Measurements from ENCODE around the gene KLHL15. TPM values are rescaled to one million over a fixed set of nuclear protein-coding genes. Genes with fewer than 3 reads are reported as not detected.

Gene KLHL15
- polyA plus RNA-seq, 1 of the 3 experiments (the other 2 are of a cell fraction) = 2.4 TPM

DNA sequence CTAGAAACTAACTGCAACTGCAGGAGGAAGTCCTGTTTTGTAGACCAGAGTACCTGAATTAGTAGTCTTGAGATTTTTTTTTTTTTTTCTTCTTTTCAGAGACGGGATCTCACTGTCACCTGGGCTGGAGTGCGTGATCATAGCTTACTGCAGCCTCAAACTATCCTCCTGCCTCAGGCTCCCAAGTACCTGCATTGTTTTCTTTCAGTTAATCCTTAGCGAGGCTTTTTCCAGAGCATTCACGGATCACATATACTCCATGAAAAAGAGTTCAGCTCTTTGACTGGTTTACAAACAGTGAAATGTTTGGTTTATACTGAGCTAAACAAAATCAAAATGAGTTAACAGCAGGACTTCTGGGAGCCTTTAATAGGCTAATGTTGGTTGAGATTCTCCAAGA is 45.8 kb downstream of the KLHL15 start:
- DNase-seq = no peak
- ChIA-PET POLR2A (no interaction called here), CTCF (interaction anchor here (0.7 to 0.8 kb wide), 2 partner anchors 25 to 73 kb away, joined by 3 read pairs; no protein-coding TSS in a partner anchor)
- Histone ChIP-seq H2AFZ (ENCODE audit: low read depth) (no peak overlapping the region), H3K36me3 (replicated peaks in 1 of 2; ENCODE audit: control insufficient read depth in 1 of 2, insufficient read depth in 2 of 2, low read length in 1 of 2) (peaks cover 5 to 6% of the 10 kb centered on the region in 2 experiments), H3K9ac (no peak overlapping the region), H3K79me2 (ENCODE audit: insufficient read depth) (peaks cover 7% of the 10 kb centered on the region; the same call in 1 of the 2 replicates), H3F3A (replicated peaks; ENCODE audit: insufficient read depth) (no peaks in the 10 kb centered on the region), H3K4me2 (no peak overlapping the region), H3K4me3 (ENCODE audit: low read depth in 2 of 2, low read length in 1 of 2) (no peak overlapping the region), H3K4me1 (ENCODE audit: control insufficient read depth in 1 of 2, insufficient read depth in 2 of 2, low read depth in 1 of 2, low read length in 1 of 2) (no peaks in the 10 kb centered on the region; a peak in 1 of 4 replicates), H3K27ac (ENCODE audit: low read depth in 2 of 2, low read length in 1 of 2) (no peak overlapping the region), H3K27me3 (ENCODE audit: insufficient read depth) (no peaks in the 10 kb centered on the region; the same call in 1 of the 2 replicates), H4K20me1 (ENCODE audit: insufficient read depth) (no peaks in the 10 kb centered on the region), H3K9me3 (no peaks in the 10 kb centered on the region), H3K9me2 (no peaks in the 10 kb centered on the region)
- 46% methylated on average over 4 of the region's 4 CpGs for WGBS (ENCODE audit: low lambda C conversion rate)
- TF ChIP-seq JUND (IDR thresholded peaks at IDR 0.05) = no peak
- TF ChIP-seq, protein P1, sequence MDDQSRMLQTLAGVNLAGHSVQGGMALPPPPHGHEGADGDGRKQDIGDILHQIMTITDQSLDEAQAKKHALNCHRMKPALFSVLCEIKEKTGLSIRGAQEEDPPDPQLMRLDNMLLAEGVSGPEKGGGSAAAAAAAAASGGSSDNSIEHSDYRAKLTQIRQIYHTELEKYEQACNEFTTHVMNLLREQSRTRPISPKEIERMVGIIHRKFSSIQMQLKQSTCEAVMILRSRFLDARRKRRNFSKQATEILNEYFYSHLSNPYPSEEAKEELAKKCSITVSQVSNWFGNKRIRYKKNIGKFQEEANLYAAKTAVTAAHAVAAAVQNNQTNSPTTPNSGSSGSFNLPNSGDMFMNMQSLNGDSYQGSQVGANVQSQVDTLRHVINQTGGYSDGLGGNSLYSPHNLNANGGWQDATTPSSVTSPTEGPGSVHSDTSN (IDR thresholded peaks at IDR 0.05) = no peak
- no peak for TF ChIP-seq EP300 (IDR thresholded peaks at IDR 0.05; ENCODE audit: borderline replicate concordance in 1 of 2, low read depth in 1 of 2, low read length in 1 of 2)
- TF ChIP-seq, protein P2, sequence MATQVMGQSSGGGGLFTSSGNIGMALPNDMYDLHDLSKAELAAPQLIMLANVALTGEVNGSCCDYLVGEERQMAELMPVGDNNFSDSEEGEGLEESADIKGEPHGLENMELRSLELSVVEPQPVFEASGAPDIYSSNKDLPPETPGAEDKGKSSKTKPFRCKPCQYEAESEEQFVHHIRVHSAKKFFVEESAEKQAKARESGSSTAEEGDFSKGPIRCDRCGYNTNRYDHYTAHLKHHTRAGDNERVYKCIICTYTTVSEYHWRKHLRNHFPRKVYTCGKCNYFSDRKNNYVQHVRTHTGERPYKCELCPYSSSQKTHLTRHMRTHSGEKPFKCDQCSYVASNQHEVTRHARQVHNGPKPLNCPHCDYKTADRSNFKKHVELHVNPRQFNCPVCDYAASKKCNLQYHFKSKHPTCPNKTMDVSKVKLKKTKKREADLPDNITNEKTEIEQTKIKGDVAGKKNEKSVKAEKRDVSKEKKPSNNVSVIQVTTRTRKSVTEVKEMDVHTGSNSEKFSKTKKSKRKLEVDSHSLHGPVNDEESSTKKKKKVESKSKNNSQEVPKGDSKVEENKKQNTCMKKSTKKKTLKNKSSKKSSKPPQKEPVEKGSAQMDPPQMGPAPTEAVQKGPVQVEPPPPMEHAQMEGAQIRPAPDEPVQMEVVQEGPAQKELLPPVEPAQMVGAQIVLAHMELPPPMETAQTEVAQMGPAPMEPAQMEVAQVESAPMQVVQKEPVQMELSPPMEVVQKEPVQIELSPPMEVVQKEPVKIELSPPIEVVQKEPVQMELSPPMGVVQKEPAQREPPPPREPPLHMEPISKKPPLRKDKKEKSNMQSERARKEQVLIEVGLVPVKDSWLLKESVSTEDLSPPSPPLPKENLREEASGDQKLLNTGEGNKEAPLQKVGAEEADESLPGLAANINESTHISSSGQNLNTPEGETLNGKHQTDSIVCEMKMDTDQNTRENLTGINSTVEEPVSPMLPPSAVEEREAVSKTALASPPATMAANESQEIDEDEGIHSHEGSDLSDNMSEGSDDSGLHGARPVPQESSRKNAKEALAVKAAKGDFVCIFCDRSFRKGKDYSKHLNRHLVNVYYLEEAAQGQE (IDR thresholded peaks at IDR 0.05; ENCODE audit: low read depth, low read length) = no peak
- no peak for TF ChIP-seq RFX5 (IDR thresholded peaks at IDR 0.05; ENCODE audit: low read length)
- TF ChIP-seq, protein P3, sequence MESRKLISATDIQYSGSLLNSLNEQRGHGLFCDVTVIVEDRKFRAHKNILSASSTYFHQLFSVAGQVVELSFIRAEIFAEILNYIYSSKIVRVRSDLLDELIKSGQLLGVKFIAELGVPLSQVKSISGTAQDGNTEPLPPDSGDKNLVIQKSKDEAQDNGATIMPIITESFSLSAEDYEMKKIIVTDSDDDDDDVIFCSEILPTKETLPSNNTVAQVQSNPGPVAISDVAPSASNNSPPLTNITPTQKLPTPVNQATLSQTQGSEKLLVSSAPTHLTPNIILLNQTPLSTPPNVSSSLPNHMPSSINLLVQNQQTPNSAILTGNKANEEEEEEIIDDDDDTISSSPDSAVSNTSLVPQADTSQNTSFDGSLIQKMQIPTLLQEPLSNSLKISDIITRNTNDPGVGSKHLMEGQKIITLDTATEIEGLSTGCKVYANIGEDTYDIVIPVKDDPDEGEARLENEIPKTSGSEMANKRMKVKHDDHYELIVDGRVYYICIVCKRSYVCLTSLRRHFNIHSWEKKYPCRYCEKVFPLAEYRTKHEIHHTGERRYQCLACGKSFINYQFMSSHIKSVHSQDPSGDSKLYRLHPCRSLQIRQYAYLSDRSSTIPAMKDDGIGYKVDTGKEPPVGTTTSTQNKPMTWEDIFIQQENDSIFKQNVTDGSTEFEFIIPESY (IDR thresholded peaks at IDR 0.05; ENCODE audit: borderline replicate concordance, low read depth) = no peak
- TF ChIP-seq TEAD4 (IDR thresholded peaks at IDR 0.05; ENCODE audit: borderline replicate concordance, insufficient read depth) = no peak
- TF ChIP-seq MEF2A (IDR thresholded peaks at IDR 0.05; ENCODE audit: borderline replicate concordance, low read depth) = no peak
- TF ChIP-seq EZH2phosphoT487 (IDR thresholded peaks at IDR 0.05; ENCODE audit: borderline replicate concordance, low read depth) = no peak
- TF ChIP-seq CHD2 (IDR thresholded peaks at IDR 0.05; ENCODE audit: low read length, partially characterized antibody) = no peak
- TF ChIP-seq RCOR1 (IDR thresholded peaks at IDR 0.05; ENCODE audit: low read length) = no peak
- no peak for TF ChIP-seq SIN3A (IDR thresholded peaks at IDR 0.05; ENCODE audit: borderline replicate concordance, low read depth, low read length)
- no peak for TF ChIP-seq FOSL2 (IDR thresholded peaks at IDR 0.05; ENCODE audit: borderline replicate concordance, low read depth)
- TF ChIP-seq TCF12 (IDR thresholded peaks at IDR 0.05) = no peak
- no peak for TF ChIP-seq FOXJ3 (CRISPR knock-in tag; IDR thresholded peaks at IDR 0.05)
